ENCODE data around the gene SLC48A1. TPM values are rescaled to one million over a fixed set of nuclear protein-coding genes. Genes with fewer than 3 reads are reported as not detected.

SLC48A1 gene
- total RNA-seq, 2 experiments from 2014 or later, result 7.0 to 8.1 TPM

Other genes with a start within 250 kb of the SLC48A1 start
- gene RPAP3, start 67.2 kb upstream of the SLC48A1 start, total RNA-seq, result 10 to 100 TPM; 41.6 to 41.7 TPM
- not detected for gene ENDOU, start 47.7 kb upstream of the SLC48A1 start, total RNA-seq
- under 1 TPM in 1 of 2 experiments, not detected in 1; 0.24 TPM for gene RAPGEF3, start 14.4 kb upstream of the SLC48A1 start, total RNA-seq
- 100 to 1,000 TPM; 180 to 207 TPM for gene HDAC7, start 46.7 kb downstream of the SLC48A1 start, total RNA-seq
- 10 to 100 TPM; 13.2 to 14.5 TPM for gene VDR, start 131.8 kb downstream of the SLC48A1 start, total RNA-seq
- gene TMEM106C, start 190.4 kb downstream of the SLC48A1 start, total RNA-seq, result 100 to 1,000 TPM; 139 to 140 TPM
- gene COL2A1, start 231.2 kb downstream of the SLC48A1 start, total RNA-seq, result not detected